PC-9 (cell line): ENCODE measurements around the gene SRRT. TPM values are rescaled to one million over a fixed set of nuclear protein-coding genes. Genes with fewer than 3 reads are reported as not detected.
A peak's percentile ranks its signal among the peaks of the same experiment; 100 is the strongest.

ENCODE experiments used
- BruUV-seq: library from RNA; stranded (reverse); fragments of 400-500 nt; replicated peaks from 2 replicates; lab custom pipeline; 2021; lab: Mats Ljungman, UMichigan
- CTCF ChIA-PET: fragments of 300-600 bp; sonication (Branson Sonifier 250); formaldehyde crosslinking; loops from one replicate; lab custom pipeline; 2022; ENCODE audit warnings: antibody characterized with exemption; lab: Charles Lee
- POLR2A ChIA-PET: fragments of 300-600 bp; sonication (Branson Sonifier 250); formaldehyde crosslinking; loops from one replicate; lab custom pipeline; 2022; ENCODE audit warnings: antibody characterized with exemption; ENCODE audit not compliant: unreplicated experiment; lab: Charles Lee
- DNase-seq, 2 experiments: peaks; one replicate each; pipeline versions ENCODE4 v3.0.0 to v3.0.0-alpha.2; 2015 to 2022; ENCODE audit warnings: mixed read lengths in 1 of 2
- H2AFZ ChIP-seq: fragments of 200-600 bp; sonication (generic); 2 replicates; pipeline ENCODE4 v1.8.1; 2017; ENCODE audit warnings: antibody characterized with exemption
- H3F3A ChIP-seq: fragments of 200-600 bp; sonication (generic); 2 replicates; pipeline ENCODE4 v1.8.1; 2017; ENCODE audit warnings: antibody characterized with exemption, mild to moderate bottlenecking, low read depth; ENCODE audit not compliant: insufficient read depth
- H3K27ac ChIP-seq: fragments of 200-600 bp; sonication (generic); 2 replicates; pipeline ENCODE4 v1.6.1; 2016; ENCODE audit warnings: mixed run types
- H3K27me3 ChIP-seq: fragments of 200-600 bp; sonication (generic); 2 replicates; pipeline ENCODE4 v1.6.1; 2016; ENCODE audit warnings: low read depth, mixed run types; ENCODE audit not compliant: insufficient read depth
- H3K36me3 ChIP-seq: fragments of 200-600 bp; sonication (generic); 2 replicates; pipeline ENCODE4 v1.6.1; 2016; ENCODE audit warnings: low read depth, mixed run types
- H3K4me1 ChIP-seq: fragments of 200-600 bp; sonication (generic); replicated peaks from 2 replicates; pipeline ENCODE4 v1.6.1; 2016; ENCODE audit warnings: mixed run types; ENCODE audit not compliant: insufficient read depth
- H3K4me2 ChIP-seq: fragments of 200-600 bp; sonication (generic); 2 replicates; pipeline ENCODE4 v1.6.1; 2017; ENCODE audit warnings: mixed run types
- H3K4me3 ChIP-seq: fragments of 200-600 bp; sonication (generic); 2 replicates; pipeline ENCODE4 v1.6.1; 2016; ENCODE audit warnings: mixed run types
- H3K79me2 ChIP-seq: fragments of 200-600 bp; sonication (generic); 2 replicates; pipeline ENCODE4 v1.6.1; 2017; ENCODE audit warnings: low read depth, mixed run types
- H3K9me2 ChIP-seq: fragments of 200-600 bp; sonication (generic); 2 replicates; pipeline ENCODE4 v1.8.1; 2017; ENCODE audit warnings: mild to moderate bottlenecking; ENCODE audit not compliant: insufficient read depth
- H3K9me3 ChIP-seq: fragments of 200-600 bp; sonication (generic); 2 replicates; pipeline ENCODE4 v1.8.1; 2016; ENCODE audit warnings: low read depth; ENCODE audit not compliant: insufficient read depth
- H4K20me1 ChIP-seq: fragments of 200-600 bp; sonication (generic); 2 replicates; pipeline ENCODE4 v1.8.1; 2017; ENCODE audit not compliant: insufficient read depth
- EZH2 ChIP-seq: fragments of 200-600 bp; sonication (generic); IDR thresholded peaks from 2 replicates; pipeline ENCODE4 v1.8.0; 2017; ENCODE audit warnings: antibody characterized with exemption, low read depth
- intact Hi-C: fragments of 100-400 bp; cut with micrococcal nuclease; formaldehyde crosslinking; loops from one replicate; pipeline ENCODE4 v1.10.0; 2022; ENCODE audit not compliant: unreplicated experiment
- total RNA-seq: library from RNA; stranded (reverse); gene quantifications from 2 replicates; pipeline ENCODE4 v1.2.3, GENCODE V29; 2021
- TF ChIP-seq, protein P1 (sequence below): fragments of 200-600 bp; sonication (generic); conservative IDR thresholded peaks from 2 replicates; pipeline ENCODE4 v1.6.1; 2017; ENCODE audit warnings: mixed run types, antibody characterized with exemption, mild to moderate bottlenecking, moderate library complexity

The SRRT gene
- total RNA-seq, 1 experiment from 2014 or later = 144 TPM

DNA sequence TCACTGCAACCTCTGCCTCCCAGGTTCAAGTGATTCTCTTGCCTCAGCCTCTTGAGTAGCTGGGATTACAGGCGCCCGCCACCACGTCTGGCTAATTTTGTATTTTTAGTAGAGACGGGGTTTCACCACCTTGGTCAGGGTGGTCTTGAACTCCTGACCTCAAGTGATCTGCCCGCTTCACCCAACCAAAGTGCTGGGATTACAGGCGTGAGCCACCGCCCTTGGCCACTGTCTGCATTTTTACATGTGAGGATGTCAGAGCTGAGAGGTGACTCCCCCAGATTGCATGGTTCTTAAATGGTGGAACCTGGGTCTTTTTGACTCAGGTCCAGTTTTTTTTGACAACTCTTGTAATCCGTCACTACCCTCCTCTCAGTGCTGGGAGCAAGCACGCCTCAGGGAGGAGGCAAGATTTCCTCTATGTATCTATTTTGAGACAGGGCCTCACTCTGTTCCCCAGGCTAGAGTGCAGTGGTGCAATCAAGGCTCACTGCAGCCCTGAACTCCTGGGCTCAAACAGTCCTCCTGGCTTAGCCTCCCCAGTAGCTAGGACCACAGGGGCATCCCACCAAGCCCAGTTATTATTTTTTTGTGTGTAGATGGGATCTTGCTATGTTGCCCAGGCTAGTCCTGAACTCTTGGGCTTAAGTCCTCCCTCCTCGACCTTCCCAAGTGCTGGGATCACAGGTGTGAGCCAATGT, 1.2 kb upstream of the SRRT start:
- Histone ChIP-seq H2AFZ (peak overlapping the region; percentile 88), H3K27ac (peak overlapping the region; percentile 86), H3K9me2 (no peaks in the 10 kb centered on the region), H3K27me3 (no peaks in the 10 kb centered on the region), H3K4me1 (peaks cover 21% of the 10 kb centered on the region), H3F3A (peaks cover 33% of the 10 kb centered on the region; the same call in 1 of the 2 replicates), H4K20me1 (peaks cover 21% of the 10 kb centered on the region), H3K4me3 (peak overlapping the region; percentile 99), H3K36me3 (peaks cover 21% of the 10 kb centered on the region), H3K9me3 (no peaks in the 10 kb centered on the region), H3K4me2 (peak overlapping the region; percentile 96), H3K79me2 (peaks cover 46% of the 10 kb centered on the region)
- BruUV-seq = no TSS peak
- intact Hi-C loops = no loop called here
- no peak for DNase-seq
- POLR2A ChIA-PET = interaction anchor here (0.6 kb wide), 1 partner anchor 55 kb away, joined by 5 read pairs; no protein-coding TSS in a partner anchor
- TF ChIP-seq, protein P1, sequence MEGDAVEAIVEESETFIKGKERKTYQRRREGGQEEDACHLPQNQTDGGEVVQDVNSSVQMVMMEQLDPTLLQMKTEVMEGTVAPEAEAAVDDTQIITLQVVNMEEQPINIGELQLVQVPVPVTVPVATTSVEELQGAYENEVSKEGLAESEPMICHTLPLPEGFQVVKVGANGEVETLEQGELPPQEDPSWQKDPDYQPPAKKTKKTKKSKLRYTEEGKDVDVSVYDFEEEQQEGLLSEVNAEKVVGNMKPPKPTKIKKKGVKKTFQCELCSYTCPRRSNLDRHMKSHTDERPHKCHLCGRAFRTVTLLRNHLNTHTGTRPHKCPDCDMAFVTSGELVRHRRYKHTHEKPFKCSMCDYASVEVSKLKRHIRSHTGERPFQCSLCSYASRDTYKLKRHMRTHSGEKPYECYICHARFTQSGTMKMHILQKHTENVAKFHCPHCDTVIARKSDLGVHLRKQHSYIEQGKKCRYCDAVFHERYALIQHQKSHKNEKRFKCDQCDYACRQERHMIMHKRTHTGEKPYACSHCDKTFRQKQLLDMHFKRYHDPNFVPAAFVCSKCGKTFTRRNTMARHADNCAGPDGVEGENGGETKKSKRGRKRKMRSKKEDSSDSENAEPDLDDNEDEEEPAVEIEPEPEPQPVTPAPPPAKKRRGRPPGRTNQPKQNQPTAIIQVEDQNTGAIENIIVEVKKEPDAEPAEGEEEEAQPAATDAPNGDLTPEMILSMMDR = no peak
- no peak for TF ChIP-seq EZH2
- CTCF ChIA-PET = no interaction called here

DNA sequence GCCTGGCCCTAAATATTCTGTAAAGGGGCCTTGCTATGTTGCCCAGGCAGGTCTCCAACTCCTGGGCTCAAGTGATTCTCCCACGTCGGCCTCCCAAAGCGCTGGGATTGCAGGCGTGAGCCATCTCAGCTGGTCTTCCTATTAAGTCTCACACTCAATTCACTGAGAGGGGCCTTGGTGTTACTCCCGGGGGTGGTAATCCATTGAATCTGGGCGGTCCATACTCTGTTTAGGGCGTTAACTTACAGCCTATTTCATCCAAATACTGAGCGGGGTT, 665 bp upstream of the SRRT start:
- peaks cover 46% of the 10 kb centered on the region for H3K79me2 ChIP-seq
- peaks cover 33% of the 10 kb centered on the region; the same call in 1 of the 2 replicates for H3F3A ChIP-seq
- POLR2A ChIA-PET = no interaction called here
- H3K27me3 ChIP-seq = no peaks in the 10 kb centered on the region
- peak overlapping the region; percentile 96 for H3K4me2 ChIP-seq
- no peaks in the 10 kb centered on the region for H3K9me2 ChIP-seq
- DNase-seq = no peak
- no peak for TF ChIP-seq EZH2
- TF ChIP-seq, protein P1 = no peak
- peak overlapping the region; percentile 86 for H3K27ac ChIP-seq
- no TSS peak for BruUV-seq
- peak overlapping the region; percentile 88 for H2AFZ ChIP-seq
- intact Hi-C loops = no loop called here
- H3K36me3 ChIP-seq = peaks cover 26% of the 10 kb centered on the region
- CTCF ChIA-PET = no interaction called here
- peak overlapping the region; percentile 99 for H3K4me3 ChIP-seq
- H3K4me1 ChIP-seq = peaks cover 19% of the 10 kb centered on the region
- no peaks in the 10 kb centered on the region for H3K9me3 ChIP-seq
- peaks cover 26% of the 10 kb centered on the region for H4K20me1 ChIP-seq

DNA sequence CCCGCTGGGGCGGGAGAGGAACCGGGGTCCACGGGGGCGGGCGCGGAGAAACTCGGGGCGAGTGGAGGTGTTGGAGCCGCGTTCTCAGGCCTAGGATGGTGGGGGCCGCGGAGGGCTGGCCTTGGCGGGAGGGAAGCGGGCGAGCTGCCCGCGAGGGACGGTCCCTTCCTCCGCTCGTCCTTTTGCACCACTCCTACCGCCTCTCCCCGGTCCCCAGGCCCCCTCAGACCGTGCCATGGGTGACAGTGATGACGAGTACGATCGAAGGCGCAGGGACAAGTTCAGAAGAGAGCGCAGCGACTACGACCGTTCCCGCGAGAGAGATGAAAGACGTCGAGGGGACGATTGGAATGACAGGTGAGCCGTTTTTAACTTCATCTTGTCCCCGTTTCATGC, 451 bp downstream of the SRRT start:
- DNase-seq = no peak
- intact Hi-C loops = no loop called here
- no TSS peak for BruUV-seq
- Histone ChIP-seq H2AFZ (peak overlapping the region; percentile 90), H3K36me3 (peaks cover 32% of the 10 kb centered on the region), H3K9me3 (no peaks in the 10 kb centered on the region), H3K27me3 (no peaks in the 10 kb centered on the region), H4K20me1 (peaks cover 36% of the 10 kb centered on the region), H3K4me1 (peaks cover 19% of the 10 kb centered on the region), H3K4me3 (peak overlapping the region; percentile 99), H3K27ac (peak overlapping the region; percentile 86), H3K79me2 (peaks cover 57% of the 10 kb centered on the region), H3K4me2 (peak overlapping the region; percentile 100), H3K9me2 (no peaks in the 10 kb centered on the region), H3F3A (peaks cover 33% of the 10 kb centered on the region; the same call in 1 of the 2 replicates)
- POLR2A ChIA-PET = interaction anchor here (0.5 to 1.1 kb wide), 7 partner anchors 12 to 308 kb away, joined by 4 to 24 read pairs (median 10); partner anchors contain the start of genes FBXO24, LRCH4, MOSPD3 and TRIM56
- no peak for TF ChIP-seq EZH2
- TF ChIP-seq, protein P1 = 0 out of 2 replicates have a peak, but pooled peaks have one; percentile 32
- CTCF ChIA-PET = interaction anchor here (0.7 to 1.1 kb wide), 6 partner anchors 14 to 409 kb away, joined by 5 to 12 read pairs (median 6); partner anchors contain the start of genes POP7 and UFSP1
